H1 (cell line): ENCODE measurements around the gene TGFBRAP1. TPM values are rescaled to one million over a fixed set of nuclear protein-coding genes. Genes with fewer than 3 reads are reported as not detected.

ENCODE experiments used
- CTCF ChIA-PET: fragments of 300-600 bp; sonication (Branson Sonifier 250); formaldehyde crosslinking; loops from one replicate; lab custom pipeline; 2021; ENCODE audit not compliant: partially characterized antibody; lab: Charles Lee
- POLR2A ChIA-PET: fragments of 300-600 bp; sonication (Branson Sonifier 250); formaldehyde crosslinking; loops from one replicate; lab custom pipeline; 2021; ENCODE audit warnings: inconsistent platforms; ENCODE audit not compliant: partially characterized antibody; lab: Charles Lee
- DNase-seq, 2 experiments: peaks; one replicate each; pipeline versions ENCODE4 v3.0.0 to v3.0.0-alpha.2; 2010 to 2022; ENCODE audit warnings: low spot score in 2 of 2, low read depth in 1 of 2, mixed read lengths in 1 of 2
- FAIRE-seq: peaks from 2 replicates; lab custom pipeline; 2011; peaks lifted over from hg19 to GRCh38; lab: Jason Lieb, UNC
- H2AFZ ChIP-seq: 2 replicates; pipeline ENCODE4 v1.8.1; 2012; ENCODE audit warnings: low read length, inconsistent platforms
- H2AK5ac ChIP-seq: 2 replicates; pipeline ENCODE4 v1.6.1; 2013; ENCODE audit warnings: low read depth, low read length
- H2BK120ac ChIP-seq: replicated peaks from 2 replicates; pipeline ENCODE3; 2013; ENCODE audit warnings: low read depth, low read length, inconsistent platforms
- H2BK12ac ChIP-seq: 2 replicates; pipeline ENCODE4 v1.6.1; 2013; ENCODE audit warnings: low read depth, low read length
- H2BK15ac ChIP-seq: 2 replicates; pipeline ENCODE4 v1.6.1; 2013; ENCODE audit warnings: low read length
- H2BK20ac ChIP-seq: 2 replicates; pipeline ENCODE4 v1.6.1; 2013; ENCODE audit warnings: low read length
- H2BK5ac ChIP-seq: 2 replicates; pipeline ENCODE4 v1.6.1; 2013; ENCODE audit warnings: low read depth, low read length
- H3K14ac ChIP-seq: 2 replicates; pipeline ENCODE4 v1.6.1; 2013; ENCODE audit warnings: inconsistent platforms; ENCODE audit not compliant: insufficient read length
- H3K18ac ChIP-seq: 2 replicates; pipeline ENCODE4 v1.6.1; 2013; ENCODE audit warnings: low read length; ENCODE audit errors: extremely low read depth
- H3K23ac ChIP-seq: 2 replicates; pipeline ENCODE4 v1.6.1; 2013; ENCODE audit warnings: inconsistent platforms; ENCODE audit not compliant: insufficient read length
- H3K23me2 ChIP-seq: 2 replicates; pipeline ENCODE4 v1.6.1; 2013; ENCODE audit warnings: low read depth, low read length
- H3K27ac ChIP-seq: 2 replicates; pipeline ENCODE4 v1.6.1; 2011; ENCODE audit warnings: low read depth, low read length, inconsistent platforms
- H3K27me3 ChIP-seq, 4 experiments: replicated peaks in 1 of 4; 1 replicate in 1 of 4; 2 replicates in 3 of 4; pipeline versions ENCODE4 v1.6.1 to v1.8.1; 2011 to 2013; ENCODE audit warnings: low read length in 3 of 4, mild to moderate bottlenecking in 3 of 4, inconsistent platforms in 2 of 4, mixed read lengths in 2 of 4, moderate library complexity in 1 of 4; ENCODE audit not compliant: control insufficient read depth in 3 of 4, insufficient read depth in 3 of 4; ENCODE audit errors: extremely low read depth in 1 of 4
- H3K36me3 ChIP-seq, 4 experiments: 2 replicates each; pipeline versions ENCODE4 v1.6.1 to v1.8.1; 2011 to 2013; ENCODE audit warnings: mild to moderate bottlenecking in 4 of 4, low read length in 3 of 4, moderate library complexity in 2 of 4, control low read depth in 1 of 4, inconsistent platforms in 1 of 4; ENCODE audit not compliant: insufficient read depth in 4 of 4, control insufficient read depth in 2 of 4
- H3K4ac ChIP-seq: replicated peaks from 2 replicates; pipeline ENCODE3; 2013; ENCODE audit warnings: low read length, low read depth, mixed read lengths, inconsistent platforms; ENCODE audit not compliant: insufficient read length
- H3K4me1 ChIP-seq, 4 experiments: replicated peaks in 1 of 4; 1 replicate in 1 of 4; 2 replicates in 3 of 4; pipeline versions ENCODE4 v1.6.1 to v1.8.1; 2011 to 2013; ENCODE audit warnings: low read length in 3 of 4, inconsistent platforms in 2 of 4, mixed read lengths in 1 of 4; ENCODE audit not compliant: insufficient read depth in 4 of 4, control insufficient read depth in 3 of 4
- H3K4me2 ChIP-seq, 2 experiments: 2 replicates each; pipeline versions ENCODE4 v1.6.1 to v1.8.1; 2011 to 2013; ENCODE audit warnings: low read depth in 2 of 2, low read length in 2 of 2, control low read depth in 1 of 2, inconsistent platforms in 1 of 2, mild to moderate bottlenecking in 1 of 2; ENCODE audit not compliant: insufficient read depth in 1 of 2
- H3K4me3 ChIP-seq, 4 experiments: fragments of 200-600, 300-600 bp in 1 of 4; sonication (generic), shearing (Covaris generic), sonication (Bioruptor Twin) in 1 of 4; 2 replicates each; pipeline versions ENCODE4 v1.5.1 to v1.8.1; 2011 to 2016; ENCODE audit warnings: low read length in 4 of 4, low read depth in 3 of 4, control low read depth in 2 of 4, inconsistent platforms in 2 of 4, mild to moderate bottlenecking in 2 of 4, mixed read lengths in 1 of 4, moderate library complexity in 1 of 4; ENCODE audit not compliant: insufficient read depth in 2 of 4; ENCODE audit errors: extremely low read depth in 1 of 4
- H3K56ac ChIP-seq: replicated peaks from 2 replicates; pipeline ENCODE3; 2013; ENCODE audit warnings: low read depth, mild to moderate bottlenecking, mixed read lengths, low read length, inconsistent platforms; ENCODE audit not compliant: insufficient read length
- H3K79me1 ChIP-seq: 2 replicates; pipeline ENCODE4 v1.6.1; 2013; ENCODE audit warnings: low read depth, low read length, control low read depth
- H3K79me2 ChIP-seq, 2 experiments: 2 replicates each; pipeline versions ENCODE4 v1.6.1 to v1.8.1; 2012 to 2013; ENCODE audit warnings: low read length in 2 of 2, mild to moderate bottlenecking in 2 of 2, inconsistent platforms in 1 of 2; ENCODE audit not compliant: insufficient read depth in 2 of 2, control insufficient read depth in 1 of 2
- H3K9ac ChIP-seq, 4 experiments: replicated peaks in 1 of 4; 1 replicate in 1 of 4; 2 replicates in 3 of 4; pipeline versions ENCODE4 v1.6.1 to v1.8.1; 2011 to 2013; ENCODE audit warnings: low read depth in 3 of 4, low read length in 3 of 4, control low read depth in 2 of 4, mild to moderate bottlenecking in 2 of 4, moderate library complexity in 2 of 4, inconsistent platforms in 1 of 4; ENCODE audit errors: extremely low read depth in 1 of 4
- H3K9me3 ChIP-seq, 2 experiments: 2 replicates each; pipeline versions ENCODE4 v1.6.1 to v1.8.1; 2012 to 2013; ENCODE audit warnings: mild to moderate bottlenecking in 2 of 2, moderate library complexity in 2 of 2, control low read depth in 1 of 2, inconsistent platforms in 1 of 2, low read depth in 1 of 2, low read length in 1 of 2, mixed read lengths in 1 of 2; ENCODE audit not compliant: insufficient read depth in 2 of 2
- H4K20me1 ChIP-seq, 2 experiments: replicated peaks in 1 of 2; 2 replicates each; pipeline versions ENCODE3 to v1.8.1; 2011 to 2013; ENCODE audit warnings: inconsistent platforms in 2 of 2, low read length in 2 of 2, mild to moderate bottlenecking in 1 of 2; ENCODE audit not compliant: insufficient read depth in 2 of 2, control insufficient read depth in 1 of 2
- H4K5ac ChIP-seq: 2 replicates; pipeline ENCODE4 v1.6.1; 2013; ENCODE audit warnings: low read length, low read depth, mixed read lengths, inconsistent platforms; ENCODE audit not compliant: insufficient read length
- H4K8ac ChIP-seq: 2 replicates; pipeline ENCODE4 v1.8.0; 2013; ENCODE audit warnings: mild to moderate bottlenecking, moderate library complexity, low read length, inconsistent platforms; ENCODE audit not compliant: insufficient read depth; ENCODE audit errors: extremely low read depth
- H4K91ac ChIP-seq: replicated peaks from 2 replicates; pipeline ENCODE3; 2013; ENCODE audit warnings: low read length, mixed read lengths, inconsistent platforms; ENCODE audit not compliant: insufficient read length
- BACH1 ChIP-seq: IDR thresholded peaks from 2 replicates; pipeline ENCODE4 v1.6.1; 2012; ENCODE audit warnings: low read length, improper control_type of control experiment
- SUZ12 ChIP-seq: fragments of 200-600 bp; sonication (generic); IDR thresholded peaks from 2 replicates; pipeline ENCODE4 v1.6.1; 2012; ENCODE audit warnings: mild to moderate bottlenecking, inconsistent platforms, low read length, moderate library complexity, mixed read lengths
- WGBS, 2 experiments: shearing (Covaris generic) in 1 of 2; methylation state at CpG; one replicate each; pipeline versions ENCODE4 v1.1.6 to v1.1.7; 2013 to 2015; ENCODE audit warnings: low lambda C conversion rate in 2 of 2, mixed read lengths in 2 of 2, inconsistent platforms in 1 of 2, low coverage in 1 of 2, missing lambda C conversion rate in 1 of 2; ENCODE audit not compliant: insufficient replicate concordance in 2 of 2, insufficient coverage in 1 of 2, insufficient read length in 1 of 2; ENCODE audit errors: extremely low coverage in 1 of 2, missing lambda C conversion rate in 1 of 2; 5-methylcytosine and 5-hydroxymethylcytosine counted together
- polyA plus RNA-seq, 7 experiments: library from polyadenylated mRNA; depleted of rRNA in 3 of 7; stranded (reverse) in 5 of 7; unstranded in 2 of 7; fragments of >200 nt in 5 of 7; fragments of 200-250 nt in 2 of 7; gene quantifications; 1 replicate in 5 of 7; 2 replicates in 1 of 7; 4 replicates in 1 of 7; pipeline versions ENCODE4 v1.2.1 to v1.2.3, GENCODE V29; 2011 to 2013; ENCODE audit warnings: missing spikeins in 2 of 7, mixed read lengths in 2 of 7
- total RNA-seq: library from RNA; stranded (reverse); fragmentation: NEBNext Ultra II Directional; extraction: Animal tissue kit (Norgen Biotek cat#: 25700); gene quantifications from 2 replicates; pipeline ENCODE4 v1.2.1, GENCODE V29; 2021

The TGFBRAP1 gene
- total and polyA plus RNA-seq, 2 of the 8 experiments (the other 6 are each of a cell fraction or from before 2014, with no cell fraction given), result 11.2 to 20.2 TPM

- Histone ChIP-seq H3K56ac (no peak overlapping the region), H2BK120ac (no peak overlapping the region), H3K9ac (no peak overlapping the region), H3K27me3 (no peaks in the 10 kb centered on the region), H3K4me1 (no peaks in the 10 kb centered on the region), H2BK12ac (no peak overlapping the region), H3K4me2 (no peak overlapping the region), H3K23me2 (no peaks in the 10 kb centered on the region), H3K36me3 (peaks cover 7 to 48% (median 30%) of the 10 kb centered on the region in 4 experiments), H3K79me2 (no peaks in the 10 kb centered on the region), H2BK5ac (no peak overlapping the region), H3K23ac (no peak overlapping the region), H2BK15ac (no peak overlapping the region), H2BK20ac (no peak overlapping the region), H3K4ac (no peak overlapping the region), H4K91ac (no peak overlapping the region), H3K14ac (no peak overlapping the region), H3K79me1 (peaks cover 2% of the 10 kb centered on the region; the same call in 1 of the 2 replicates), H3K9me3 (no peaks in the 10 kb centered on the region), H4K20me1 (peaks cover 0 to 4% of the 10 kb centered on the region in 2 experiments), H3K27ac (no peak overlapping the region; the same call in 1 of the 2 replicates), H4K5ac (no peak overlapping the region), H3K4me3 (no peak overlapping the region), H2AK5ac (no peak overlapping the region), H2AFZ (no peak overlapping the region), H4K8ac (no peak overlapping the region), H3K18ac (no peak overlapping the region)
- no peak for TF ChIP-seq SUZ12
- no peak for TF ChIP-seq BACH1
- FAIRE-seq (no peak), DNase-seq (no peak)
- 91% methylated on average over 15 of the region's 15 CpGs; no CpG with 5 or more reads in 1 of the 2 experiments for WGBS, 2 experiments
- CTCF ChIA-PET, result interaction anchor here (0.5 to 7.2 kb wide), 5 partner anchors 92 to 489 kb away, joined by 3 to 122 read pairs (median 3); no protein-coding TSS in a partner anchor
- POLR2A ChIA-PET, result no interaction called here
Measured at GRCh38 chr2:105362862-105363591, 33.5 kb upstream of the TGFBRAP1 start.
